WTC11 (cell line): ENCODE data around the gene CIRBP. TPM values are rescaled to one million over a fixed set of nuclear protein-coding genes. Genes with fewer than 3 reads are reported as not detected.
A peak's percentile ranks its signal among the peaks of the same experiment; 100 is the strongest.

ENCODE experiments used
- ATAC-seq: fragments of 200-7000 bp; cut with Tn5 transposase; 2 replicates; pipeline ENCODE4 v1.10.0; 2021; ENCODE audit warnings: mild to moderate bottlenecking, moderate library complexity
- CTCF ChIA-PET: fragments of 300-600 bp; sonication (Branson Sonifier 250); formaldehyde crosslinking; loops from one replicate; lab custom pipeline; 2021; ENCODE audit warnings: antibody characterized with exemption; lab: Charles Lee
- POLR2A ChIA-PET: fragments of 350-600 bp; sonication (Branson Sonifier 250); formaldehyde crosslinking; loops from one replicate; lab custom pipeline; 2021; ENCODE audit warnings: antibody characterized with exemption; lab: Charles Lee
- DNase-seq: peaks from one replicate; pipeline ENCODE4 v3.0.0; 2021; ENCODE audit warnings: low spot score
- H3K27ac Mint-ChIP-seq: 2 replicates; pipeline ENCODE4 v1.8.0; 2021; ENCODE audit warnings: mixed read lengths
- H3K27me3 Mint-ChIP-seq: 2 replicates; pipeline ENCODE4 v1.8.0; 2021; ENCODE audit warnings: low read depth, mild to moderate bottlenecking, moderate library complexity, mixed read lengths
- H3K36me3 Mint-ChIP-seq: 2 replicates; pipeline ENCODE4 v1.8.0; 2021; ENCODE audit warnings: mixed read lengths
- H3K4me1 Mint-ChIP-seq: 2 replicates; pipeline ENCODE4 v1.8.0; 2022; ENCODE audit warnings: mixed read lengths
- H3K4me3 Mint-ChIP-seq: 2 replicates; pipeline ENCODE4 v1.8.0; 2021; ENCODE audit warnings: mild to moderate bottlenecking, moderate library complexity, mixed read lengths
- H3K9me3 Mint-ChIP-seq: 2 replicates; pipeline ENCODE4 v1.8.0; 2021; ENCODE audit warnings: mixed read lengths
- ATF1 ChIP-seq: sonication (generic); formaldehyde crosslinking; IDR thresholded peaks from 2 replicates; pipeline ENCODE4 v1.8.1; 2023; ENCODE audit warnings: mild to moderate bottlenecking, moderate library complexity, missing genetic modification reagents
- CREM ChIP-seq: sonication (generic); formaldehyde crosslinking; IDR thresholded peaks from 2 replicates; pipeline ENCODE4 v1.8.1; 2022; ENCODE audit warnings: mild to moderate bottlenecking, missing genetic modification reagents, moderate library complexity
- ELF4 ChIP-seq: sonication (generic); formaldehyde crosslinking; IDR thresholded peaks from 2 replicates; pipeline ENCODE4 v1.8.1; 2022; ENCODE audit warnings: low read depth, mild to moderate bottlenecking, moderate library complexity, missing genetic modification reagents
- FOXP1 ChIP-seq: sonication (generic); formaldehyde crosslinking; IDR thresholded peaks from 2 replicates; pipeline ENCODE4 v1.8.0; 2022; ENCODE audit warnings: missing genetic modification reagents, mild to moderate bottlenecking, moderate library complexity, borderline replicate concordance
- IRF2 ChIP-seq: sonication (generic); formaldehyde crosslinking; IDR thresholded peaks from 2 replicates; pipeline ENCODE4 v1.8.0; 2022; ENCODE audit warnings: low read depth, missing genetic modification reagents, borderline replicate concordance
- MAX ChIP-seq: sonication (generic); formaldehyde crosslinking; IDR thresholded peaks from 2 replicates; pipeline ENCODE4 v1.8.0; 2022; ENCODE audit warnings: mild to moderate bottlenecking, missing genetic modification reagents
- NR2C2 ChIP-seq: sonication (generic); formaldehyde crosslinking; IDR thresholded peaks from 2 replicates; pipeline ENCODE4 v1.8.0; 2022; ENCODE audit warnings: mild to moderate bottlenecking, missing genetic modification reagents
- NR3C1 ChIP-seq: sonication (generic); formaldehyde crosslinking; conservative IDR thresholded peaks from 2 replicates; pipeline ENCODE4 v1.8.1; 2023; ENCODE audit warnings: low read depth, mild to moderate bottlenecking, missing genetic modification reagents
- OVOL2 ChIP-seq: fragments of 250-450 bp; sonication (Bioruptor Pico); IDR thresholded peaks from 2 replicates; pipeline ENCODE4 v1.9.0; 2021; ENCODE audit warnings: mild to moderate bottlenecking, borderline replicate concordance
- RELA ChIP-seq: sonication (generic); formaldehyde crosslinking; IDR thresholded peaks from 2 replicates; pipeline ENCODE4 v1.8.1; 2022; ENCODE audit warnings: missing genetic modification reagents, mild to moderate bottlenecking, borderline replicate concordance
- SP1 ChIP-seq: sonication (generic); formaldehyde crosslinking; conservative IDR thresholded peaks from 2 replicates; pipeline ENCODE4 v1.8.1; 2022; ENCODE audit warnings: missing genetic modification reagents
- TCF7 ChIP-seq: sonication (generic); formaldehyde crosslinking; IDR thresholded peaks from 2 replicates; pipeline ENCODE4 v1.8.0; 2022; ENCODE audit warnings: mild to moderate bottlenecking, low read depth, missing genetic modification reagents, moderate library complexity
- ZMAT4 ChIP-seq: fragments of 250-450 bp; sonication (Bioruptor Pico); IDR thresholded peaks from 2 replicates; pipeline ENCODE4 v1.9.0; 2021; ENCODE audit warnings: mild to moderate bottlenecking
- ZNF281 ChIP-seq: sonication (generic); formaldehyde crosslinking; IDR thresholded peaks from 2 replicates; pipeline ENCODE4 v1.8.0; 2023; ENCODE audit warnings: mild to moderate bottlenecking, missing genetic modification reagents
- ZNF416 ChIP-seq: fragments of 250-450 bp; sonication (Bioruptor Pico); IDR thresholded peaks from 2 replicates; pipeline ENCODE4 v1.9.0; 2021; ENCODE audit warnings: mild to moderate bottlenecking, inconsistent platforms
- total RNA-seq: library from RNA; stranded (reverse); gene quantifications from 3 replicates; pipeline ENCODE4 v1.2.3, GENCODE V29; 2021
- TF ChIP-seq, protein P1 (sequence below): sonication (generic); formaldehyde crosslinking; IDR thresholded peaks from 2 replicates; pipeline ENCODE4 v1.8.0; 2022; ENCODE audit warnings: mild to moderate bottlenecking, missing genetic modification reagents
- TF ChIP-seq, protein P2 (sequence below): sonication (generic); formaldehyde crosslinking; IDR thresholded peaks from 2 replicates; pipeline ENCODE4 v1.8.1; 2022; ENCODE audit warnings: mild to moderate bottlenecking, missing genetic modification reagents, moderate library complexity, borderline replicate concordance
- TF ChIP-seq, protein P3 (sequence below): sonication (generic); formaldehyde crosslinking; IDR thresholded peaks from 2 replicates; pipeline ENCODE4 v1.8.1; 2023; ENCODE audit warnings: mild to moderate bottlenecking, moderate library complexity, missing genetic modification reagents
- TF ChIP-seq, protein P4 (sequence below): sonication (generic); formaldehyde crosslinking; IDR thresholded peaks from 2 replicates; pipeline ENCODE4 v1.8.1; 2023; ENCODE audit warnings: mild to moderate bottlenecking, missing genetic modification reagents, moderate library complexity

CIRBP gene
- total RNA-seq, 1 experiment from 2014 or later: 298 TPM

DNA sequence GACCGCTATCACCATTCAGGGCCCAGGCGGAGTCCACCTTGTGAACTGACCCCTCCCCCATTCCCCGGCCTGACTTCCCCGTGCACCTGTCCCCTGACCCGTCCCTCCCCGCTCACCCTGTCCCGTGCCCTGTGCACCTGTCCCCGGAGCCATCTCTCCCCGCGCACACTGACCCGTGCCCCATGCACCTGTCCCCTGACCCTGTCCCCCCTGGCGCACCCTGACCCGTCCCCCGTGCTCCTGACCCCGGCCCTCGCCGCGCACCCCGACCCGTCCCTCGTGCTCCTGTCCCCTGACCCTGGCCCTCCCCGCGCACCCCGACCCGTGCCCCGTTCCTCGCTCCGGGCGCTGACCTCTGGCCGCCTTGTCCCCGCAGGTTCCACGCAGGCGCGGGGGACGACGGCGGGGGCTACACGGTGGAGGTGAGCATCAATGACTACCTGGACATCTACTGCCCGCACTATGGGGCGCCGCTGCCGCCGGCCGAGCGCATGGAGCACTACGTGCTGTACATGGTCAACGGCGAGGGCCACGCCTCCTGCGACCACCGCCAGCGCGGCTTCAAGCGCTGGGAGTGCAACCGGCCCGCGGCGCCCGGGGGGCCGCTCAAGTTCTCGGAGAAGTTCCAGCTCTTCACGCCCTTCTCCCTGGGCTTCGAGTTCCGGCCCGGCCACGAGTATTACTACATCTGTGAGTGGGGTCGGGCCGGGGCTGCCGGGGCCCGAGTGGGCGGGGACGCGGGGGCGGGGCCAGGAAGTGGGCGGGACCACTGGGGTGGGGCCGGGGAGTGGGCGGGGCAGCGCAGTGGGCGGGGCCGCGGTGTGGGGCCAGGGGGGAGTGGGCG lies 26.3 kb downstream of the CIRBP start:
- POLR2A ChIA-PET: no interaction called here
- Mint-ChIP-seq H3K4me1 (peaks cover 3% of the 10 kb centered on the region; the same call in 1 of the 2 replicates), H3K27ac (no peak overlapping the region), H3K9me3 (no peaks in the 10 kb centered on the region), H3K27me3 (peaks cover 8% of the 10 kb centered on the region), H3K4me3 (peak overlapping the region; percentile 59), H3K36me3 (no peaks in the 10 kb centered on the region)
- CTCF ChIA-PET: interaction anchor here (0.6 kb wide), 1 partner anchor 158 kb away, joined by 5 read pairs; no protein-coding TSS in a partner anchor
- ATAC-seq: peak; percentile 68
- DNase-seq: peak; percentile 66
- TF ChIP-seq FOXP1 (CRISPR knock-in tag) (peak; percentile 34; the same call in 1 of the 2 replicates), MAX (peak; percentile 23; the same call in 1 of the 2 replicates), TCF7 (CRISPR knock-in tag) (0 out of 2 replicates have a peak, but pooled peaks have one; percentile 49), ELF4 (CRISPR knock-in tag) (no peak), ZNF416 (CRISPR knock-in tag) (no peak), NR2C2 (CRISPR knock-in tag) (no peak), ZMAT4 (CRISPR knock-in tag) (no peak), ZNF281 (CRISPR knock-in tag) (peak; percentile 19; the same call in 1 of the 2 replicates), SP1 (peak; percentile 26; the same call in 1 of the 2 replicates), ATF1 (CRISPR knock-in tag) (0 out of 2 replicates have a peak, but pooled peaks have one; percentile 63), RELA (CRISPR knock-in tag) (no peak), IRF2 (CRISPR knock-in tag) (no peak)
- TF ChIP-seq, protein P1, sequence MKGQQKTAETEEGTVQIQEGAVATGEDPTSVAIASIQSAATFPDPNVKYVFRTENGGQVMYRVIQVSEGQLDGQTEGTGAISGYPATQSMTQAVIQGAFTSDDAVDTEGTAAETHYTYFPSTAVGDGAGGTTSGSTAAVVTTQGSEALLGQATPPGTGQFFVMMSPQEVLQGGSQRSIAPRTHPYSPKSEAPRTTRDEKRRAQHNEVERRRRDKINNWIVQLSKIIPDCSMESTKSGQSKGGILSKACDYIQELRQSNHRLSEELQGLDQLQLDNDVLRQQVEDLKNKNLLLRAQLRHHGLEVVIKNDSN (CRISPR knock-in tag): no peak
- TF ChIP-seq, protein P2, sequence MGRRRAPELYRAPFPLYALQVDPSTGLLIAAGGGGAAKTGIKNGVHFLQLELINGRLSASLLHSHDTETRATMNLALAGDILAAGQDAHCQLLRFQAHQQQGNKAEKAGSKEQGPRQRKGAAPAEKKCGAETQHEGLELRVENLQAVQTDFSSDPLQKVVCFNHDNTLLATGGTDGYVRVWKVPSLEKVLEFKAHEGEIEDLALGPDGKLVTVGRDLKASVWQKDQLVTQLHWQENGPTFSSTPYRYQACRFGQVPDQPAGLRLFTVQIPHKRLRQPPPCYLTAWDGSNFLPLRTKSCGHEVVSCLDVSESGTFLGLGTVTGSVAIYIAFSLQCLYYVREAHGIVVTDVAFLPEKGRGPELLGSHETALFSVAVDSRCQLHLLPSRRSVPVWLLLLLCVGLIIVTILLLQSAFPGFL: no peak
- TF ChIP-seq, protein P3, sequence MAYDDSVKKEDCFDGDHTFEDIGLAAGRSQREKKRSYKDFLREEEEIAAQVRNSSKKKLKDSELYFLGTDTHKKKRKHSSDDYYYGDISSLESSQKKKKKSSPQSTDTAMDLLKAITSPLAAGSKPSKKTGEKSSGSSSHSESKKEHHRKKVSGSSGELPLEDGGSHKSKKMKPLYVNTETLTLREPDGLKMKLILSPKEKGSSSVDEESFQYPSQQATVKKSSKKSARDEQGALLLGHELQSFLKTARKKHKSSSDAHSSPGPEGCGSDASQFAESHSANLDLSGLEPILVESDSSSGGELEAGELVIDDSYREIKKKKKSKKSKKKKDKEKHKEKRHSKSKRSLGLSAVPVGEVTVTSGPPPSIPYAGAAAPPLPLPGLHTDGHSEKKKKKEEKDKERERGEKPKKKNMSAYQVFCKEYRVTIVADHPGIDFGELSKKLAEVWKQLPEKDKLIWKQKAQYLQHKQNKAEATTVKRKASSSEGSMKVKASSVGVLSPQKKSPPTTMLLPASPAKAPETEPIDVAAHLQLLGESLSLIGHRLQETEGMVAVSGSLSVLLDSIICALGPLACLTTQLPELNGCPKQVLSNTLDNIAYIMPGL: peak; percentile 20; the same call in 1 of the 2 replicates

DNA sequence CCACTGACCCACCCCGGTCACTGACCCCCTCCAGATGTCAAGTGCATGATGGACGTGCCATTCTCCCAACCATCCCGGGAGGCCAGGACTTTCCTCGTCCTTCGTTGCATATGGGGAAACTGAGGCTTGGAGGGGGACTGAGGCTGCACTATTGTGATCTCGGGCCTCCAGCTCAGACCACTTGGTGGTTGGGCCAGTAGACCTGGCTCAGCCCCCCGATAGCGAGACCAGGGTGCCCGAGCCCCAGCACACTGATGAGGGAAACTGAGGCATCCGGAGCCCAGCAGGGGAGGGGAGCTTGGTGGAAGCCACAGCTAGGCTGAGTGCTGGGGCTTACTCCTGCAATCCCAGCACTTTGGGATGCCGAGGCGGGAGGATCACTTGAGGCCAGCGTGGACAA lies 26.9 kb downstream of the CIRBP start:
- TF ChIP-seq ZNF281 (CRISPR knock-in tag): no peak
- no peak for TF ChIP-seq OVOL2 (CRISPR knock-in tag)
- no peak for TF ChIP-seq ZNF416 (CRISPR knock-in tag)
- TF ChIP-seq, protein P4, sequence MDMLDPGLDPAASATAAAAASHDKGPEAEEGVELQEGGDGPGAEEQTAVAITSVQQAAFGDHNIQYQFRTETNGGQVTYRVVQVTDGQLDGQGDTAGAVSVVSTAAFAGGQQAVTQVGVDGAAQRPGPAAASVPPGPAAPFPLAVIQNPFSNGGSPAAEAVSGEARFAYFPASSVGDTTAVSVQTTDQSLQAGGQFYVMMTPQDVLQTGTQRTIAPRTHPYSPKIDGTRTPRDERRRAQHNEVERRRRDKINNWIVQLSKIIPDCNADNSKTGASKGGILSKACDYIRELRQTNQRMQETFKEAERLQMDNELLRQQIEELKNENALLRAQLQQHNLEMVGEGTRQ (CRISPR knock-in tag): no peak
- no peak for TF ChIP-seq CREM
- TF ChIP-seq, protein P3: no peak
- TF ChIP-seq NR3C1 (CRISPR knock-in tag): no peak
- ChIA-PET POLR2A (no interaction called here), CTCF (no interaction called here)
- Mint-ChIP-seq H3K4me1 (peaks cover 3% of the 10 kb centered on the region; the same call in 1 of the 2 replicates), H3K27ac (no peak overlapping the region), H3K4me3 (no peak overlapping the region), H3K27me3 (peaks cover 8% of the 10 kb centered on the region), H3K9me3 (no peaks in the 10 kb centered on the region), H3K36me3 (no peaks in the 10 kb centered on the region)
- DNase-seq (no peak), ATAC-seq (no peak)
